Fibroblast of the conjunctiva (primary cell): Measurements from ENCODE around the gene RXRB.

Experiments used
- DNase-seq: peaks from one replicate; pipeline ENCODE4 v3.0.0-alpha.2; 2010; ENCODE audit warnings: low read depth

Gene RXRB

DNA sequence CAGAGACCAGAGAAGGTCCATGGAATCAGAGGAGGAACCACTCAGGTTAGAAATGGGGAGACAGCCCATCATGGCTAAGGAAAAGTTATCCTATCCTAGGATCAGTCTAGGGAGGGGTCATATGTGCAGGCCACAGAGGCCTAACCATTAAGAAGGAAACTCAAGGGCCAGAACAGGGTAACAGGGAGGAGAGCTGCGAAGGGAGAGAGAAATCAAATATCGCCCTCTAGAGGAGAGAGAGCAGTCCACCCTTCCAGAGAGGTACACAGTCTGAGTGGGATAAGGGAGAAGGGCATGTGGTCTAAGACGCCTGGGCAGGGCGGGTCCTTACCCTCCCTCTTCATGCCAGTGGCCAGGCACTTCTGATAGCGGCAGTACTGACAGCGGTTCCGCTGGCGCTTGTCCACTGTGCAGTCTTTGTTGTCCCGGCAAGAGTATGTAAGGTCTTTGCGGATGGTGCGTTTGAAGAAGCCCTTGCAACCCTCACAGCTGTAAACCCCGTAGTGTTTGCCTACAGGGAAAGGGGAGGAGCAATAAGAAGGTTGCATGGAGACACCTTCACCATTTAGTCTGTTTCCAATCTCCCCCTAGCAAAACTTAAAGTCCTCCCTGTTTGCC is 2.9 kb downstream of the RXRB start:
- peak; percentile 54 for DNase-seq

GRCh38 chr6:33195304-33196165 is 4.9 kb downstream of the RXRB start:
- no peak for DNase-seq

DNA sequence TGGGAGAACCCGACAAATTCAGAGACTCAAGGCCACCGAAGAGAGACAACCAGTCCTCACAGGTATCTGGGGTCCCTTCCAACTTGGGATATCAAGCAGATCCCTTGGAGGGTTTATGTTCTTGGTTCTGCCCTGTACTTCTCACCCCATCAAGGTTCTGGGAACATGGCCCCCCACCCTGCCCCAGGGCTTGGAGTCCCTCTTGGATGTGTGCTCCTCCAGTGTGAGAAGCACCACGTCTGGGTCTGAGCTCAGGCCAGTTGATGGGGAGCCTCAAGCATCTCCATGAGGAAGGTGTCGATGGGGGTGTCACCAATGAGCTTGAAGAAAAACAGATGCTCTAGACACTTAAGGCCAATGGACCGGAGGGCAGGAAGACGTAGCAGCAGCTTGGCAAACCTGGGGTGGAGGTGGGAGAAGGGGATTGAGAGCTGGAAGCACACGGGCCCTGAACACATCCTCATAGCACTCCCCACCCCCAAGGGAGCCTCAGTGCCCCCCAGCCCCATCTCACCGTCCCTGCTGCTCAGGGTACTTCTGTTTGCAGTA is 6.0 kb downstream of the RXRB start:
- no peak for DNase-seq

- no peak for DNase-seq
Measured at GRCh38 chr6:33193619-33194018, 6.8 kb downstream of the RXRB start.

- no peak for DNase-seq
Measured at GRCh38 chr6:33192671-33193602, 7.5 kb downstream of the RXRB start.

DNA sequence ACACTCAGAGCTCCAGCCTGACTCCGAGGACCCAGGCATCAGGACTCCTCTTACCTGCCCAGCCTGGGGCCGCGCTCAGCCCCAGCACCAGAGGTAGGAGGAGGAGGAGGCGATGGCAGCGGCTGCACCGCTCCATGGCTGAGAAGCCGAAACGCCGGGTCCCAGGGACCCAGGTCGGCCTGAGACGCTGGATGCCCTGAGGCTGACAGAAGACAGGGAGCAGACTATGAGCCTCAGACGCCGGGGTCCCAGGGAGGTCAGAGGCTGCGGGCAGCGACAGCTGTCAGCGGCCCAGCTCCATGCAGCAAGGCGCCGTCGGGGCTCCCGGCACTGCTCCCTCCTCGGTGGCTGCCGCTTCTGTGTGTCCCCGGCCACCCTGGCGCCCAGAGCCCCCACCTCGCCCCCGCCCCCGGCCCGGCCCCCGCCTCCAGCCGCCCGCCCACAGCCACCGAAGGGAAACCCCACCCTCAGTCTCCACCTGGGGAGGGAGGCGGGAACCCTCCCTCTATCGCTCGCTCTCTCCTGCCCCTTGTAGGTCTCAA is 8.3 kb downstream of the RXRB start, which contains the start of gene COL11A2:
Gene COL11A2 (minus strand): TSS at position 363 of the 542 bp plus-strand sequence. CDS start 227 bp downstream, at position 136.
- no peak for DNase-seq

GRCh38 chr6:33191383-33192104 is 8.9 kb downstream of the RXRB start:
- no peak for DNase-seq

DNA sequence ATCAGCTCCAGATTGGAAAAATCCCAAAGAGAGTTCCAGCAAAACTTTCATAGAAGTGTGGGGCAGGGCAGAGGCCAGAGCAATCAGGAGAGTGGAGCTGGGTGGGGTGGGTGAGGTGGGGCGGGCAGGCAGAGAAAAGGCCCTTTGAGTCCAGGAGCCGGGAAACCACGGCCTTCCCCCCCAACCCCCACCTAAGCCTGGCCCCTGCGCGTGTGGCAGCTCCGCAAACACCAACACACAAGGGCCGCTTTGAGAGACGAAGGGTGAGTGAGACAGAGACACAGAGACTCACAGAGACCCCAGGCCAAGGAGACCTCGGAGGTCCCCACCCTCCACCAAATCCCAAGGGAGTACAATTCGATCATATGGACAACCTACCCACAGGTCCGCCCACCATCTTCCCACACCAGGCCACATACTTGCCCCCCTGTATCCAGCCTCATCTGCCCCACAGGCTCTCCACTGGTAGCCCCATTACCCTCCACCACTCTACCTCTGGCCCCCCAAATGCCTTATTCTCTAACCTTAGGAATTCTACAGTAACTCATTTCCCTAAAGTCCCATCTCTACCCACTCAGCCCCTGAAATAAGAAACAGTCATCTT is 9.9 kb downstream of the RXRB start:
- no peak for DNase-seq

DNA sequence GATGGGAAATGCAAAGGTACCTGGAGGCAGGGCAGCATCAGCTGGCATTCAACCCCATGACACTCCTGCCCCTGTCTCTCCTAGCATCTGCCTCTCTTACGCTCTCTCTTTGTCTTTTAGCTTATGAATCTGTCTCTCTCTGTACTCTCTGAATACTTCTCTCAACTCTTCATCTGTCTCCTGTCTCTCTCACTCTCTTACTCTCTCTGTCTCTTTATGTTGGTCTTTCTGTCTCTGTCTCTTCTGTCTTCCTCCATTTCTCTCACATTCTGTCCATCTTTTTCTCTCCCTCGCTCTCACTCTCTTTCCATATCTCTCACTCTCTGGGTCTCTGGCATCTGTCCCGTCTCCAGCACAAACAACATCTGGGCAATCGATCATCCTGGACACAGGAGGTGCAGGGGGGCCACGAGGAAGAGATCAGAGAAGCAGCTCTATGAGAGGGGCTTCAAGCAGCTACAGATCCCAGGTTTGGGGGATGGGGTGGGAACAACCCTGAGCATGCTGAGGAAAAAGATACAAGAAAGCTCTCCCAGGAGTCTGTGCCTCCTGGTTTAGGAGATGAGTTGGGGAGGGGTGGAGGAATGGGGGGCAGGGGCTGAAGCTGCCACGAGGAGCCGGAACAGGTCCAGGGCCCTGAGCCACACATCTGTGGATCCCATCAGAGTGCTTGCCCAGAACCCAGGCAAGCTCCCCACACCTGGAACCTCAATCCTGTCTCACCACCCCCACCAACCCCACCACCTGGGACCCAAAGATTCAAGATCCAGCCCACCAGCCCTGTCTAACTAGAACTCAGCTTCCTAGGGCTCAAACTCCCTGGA is 10.6 kb downstream of the RXRB start:
- DNase-seq, result no peak

GRCh38 chr6:33189164-33189563 is 11.3 kb downstream of the RXRB start:
- DNase-seq, result no peak

- no peak for DNase-seq
Measured at GRCh38 chr6:33187809-33188208, 12.7 kb downstream of the RXRB start.

GRCh38 chr6:33185654-33186187 is 14.7 kb downstream of the RXRB start:
- DNase-seq, result no peak

- no peak for DNase-seq
Measured at GRCh38 chr6:33185190-33185589, 15.3 kb downstream of the RXRB start.

- DNase-seq, result no peak
Measured at GRCh38 chr6:33183071-33183683, 17.3 kb downstream of the RXRB start.

DNA sequence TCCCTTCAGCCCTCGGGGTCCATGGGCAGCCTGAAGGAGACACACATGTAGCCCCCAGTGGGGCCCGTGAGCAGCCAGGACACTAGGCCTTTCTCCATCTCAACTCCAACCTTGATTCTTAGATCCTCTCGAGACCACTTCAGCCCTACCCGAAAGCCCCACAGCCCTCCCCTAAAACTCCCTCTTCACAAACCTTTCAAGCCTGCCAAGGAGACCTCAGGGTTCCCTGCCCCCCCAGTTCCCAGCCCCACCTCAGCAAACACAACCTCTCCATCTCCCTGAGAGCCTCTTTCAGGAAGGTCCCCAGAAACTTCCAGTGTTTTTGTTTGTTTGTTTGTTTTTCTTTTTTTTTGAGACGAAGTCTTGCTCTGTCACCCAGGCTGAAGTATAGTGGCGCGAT is 19.3 kb downstream of the RXRB start:
- DNase-seq, result no peak

DNA sequence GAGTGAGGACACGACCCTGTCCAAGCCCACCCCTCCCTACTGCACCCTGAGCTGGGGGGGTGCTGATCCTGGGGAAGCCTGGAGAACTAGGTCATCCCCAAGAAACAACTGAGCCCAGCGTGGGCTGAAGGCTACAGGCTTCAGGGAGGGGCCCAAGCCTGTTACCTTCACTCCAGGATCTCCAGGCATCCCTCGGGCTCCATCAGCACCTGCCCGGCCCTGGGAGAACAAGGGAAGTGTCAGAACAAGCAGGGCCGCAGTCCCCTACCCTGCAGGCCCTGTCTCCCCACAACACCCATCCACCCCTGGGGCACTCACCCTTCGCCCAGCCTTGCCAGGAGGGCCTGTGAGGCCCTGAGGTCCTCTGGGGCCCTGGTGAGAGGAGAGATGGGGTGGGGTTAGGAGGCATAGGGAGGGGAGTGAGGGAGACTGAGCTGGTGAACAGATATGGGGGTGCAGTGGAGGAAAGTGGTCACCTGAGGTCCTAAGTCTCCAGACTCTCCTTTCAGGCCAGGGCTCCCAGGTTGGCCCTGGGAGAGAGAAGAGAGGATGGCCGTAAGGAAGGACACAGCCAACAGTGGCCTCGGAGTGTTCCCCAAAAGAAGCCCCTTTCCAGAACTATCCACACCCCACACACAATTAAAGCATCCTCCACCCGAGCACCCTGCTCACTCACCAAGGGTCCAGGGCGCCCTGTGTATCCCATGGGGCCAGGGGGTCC is 21.6 kb downstream of the RXRB start:
- DNase-seq, result no peak

GRCh38 chr6:33177552-33178446 is 22.7 kb downstream of the RXRB start:
- DNase-seq, result no peak
